HL-60/S4 treated with phorbol 12-myristate 13-acetate at 8.2 ng/mL for 4 days and 3 days (cell line): ENCODE results near the gene SETD5.

Experiments used
- in situ Hi-C: fragments of 300-500 bp; cut with MboI; formaldehyde crosslinking; loops from 2 replicates; pipeline ENCODE4 v1.15.0; 2022; ENCODE audit warnings: low sequenced_read_pairs

SETD5 gene

DNA sequence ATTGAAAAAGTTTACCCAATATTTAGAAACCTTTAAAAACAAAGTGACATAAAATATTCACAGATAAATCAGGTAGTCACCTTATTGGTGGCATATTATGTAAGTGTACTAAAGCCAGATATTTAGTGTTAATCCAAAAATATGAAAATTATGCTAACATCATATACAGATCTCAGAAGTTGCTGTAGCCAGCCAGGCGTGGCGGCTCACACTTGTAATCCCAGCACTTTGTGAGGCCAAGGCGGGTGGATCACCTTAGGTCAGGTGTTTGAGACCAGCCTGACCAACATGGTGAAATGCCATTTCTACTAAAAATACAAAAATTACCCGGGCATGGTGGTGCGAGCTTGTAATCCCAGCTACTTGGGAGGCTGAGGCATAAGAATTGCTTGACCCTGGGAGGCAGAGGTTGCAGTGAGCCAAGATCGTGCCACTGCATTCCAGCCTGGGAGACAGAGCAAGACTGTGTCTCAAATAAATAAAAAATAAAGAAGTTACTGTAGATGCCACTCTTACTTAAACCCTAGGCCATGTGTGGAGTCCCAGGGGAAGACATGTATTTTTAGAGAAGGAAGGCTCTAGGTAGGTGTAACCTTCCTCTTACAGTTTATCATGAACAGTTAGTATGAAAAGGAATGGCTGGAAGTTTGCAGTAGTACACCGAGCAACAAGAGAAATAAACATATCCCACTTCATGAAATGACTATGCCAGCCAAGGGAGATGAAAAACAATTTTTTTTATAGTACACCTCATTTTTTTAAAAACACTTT lies 9.6 kb downstream of the SETD5 start:
- in situ Hi-C loops, result no loop called here

DNA sequence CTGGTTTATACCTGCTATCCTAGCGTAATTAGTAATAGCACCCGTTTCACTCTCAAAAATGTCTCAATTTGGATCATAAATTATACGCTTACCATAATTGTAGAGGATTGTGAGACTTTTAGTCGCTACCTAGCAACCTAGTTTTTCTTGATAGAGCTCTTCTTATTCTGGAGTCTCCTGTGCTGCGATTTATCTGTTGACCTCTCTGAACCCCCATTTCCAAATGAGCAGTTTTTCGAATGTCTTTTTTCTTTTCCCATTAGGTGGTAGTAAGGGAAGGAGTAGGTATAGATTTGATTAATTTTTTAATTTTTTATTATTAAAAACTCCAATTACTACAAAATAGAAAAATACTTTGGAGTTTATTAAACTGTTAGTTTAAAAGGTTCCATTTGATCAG lies 10.6 kb downstream of the SETD5 start:
- in situ Hi-C loops, result no loop called here

DNA sequence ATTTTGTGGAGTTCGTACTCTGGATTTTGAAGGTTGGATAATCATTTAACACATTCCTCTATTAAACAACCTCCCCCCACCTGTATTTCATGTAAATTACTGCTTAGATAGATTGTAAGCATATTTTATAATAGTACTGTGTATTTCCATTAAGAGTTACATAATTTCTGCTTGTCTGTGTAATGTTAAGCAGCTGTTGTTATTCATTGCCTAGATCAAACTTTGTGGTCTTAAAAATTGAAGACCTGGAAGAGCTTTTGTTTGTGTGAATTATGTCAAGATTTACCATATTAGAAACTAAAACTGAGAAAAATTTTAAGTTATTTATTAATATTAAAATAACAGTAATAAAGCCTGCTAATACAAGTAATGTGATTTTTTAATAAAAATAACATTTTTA lies 11.1 kb downstream of the SETD5 start:
- in situ Hi-C loops, result no loop called here

DNA sequence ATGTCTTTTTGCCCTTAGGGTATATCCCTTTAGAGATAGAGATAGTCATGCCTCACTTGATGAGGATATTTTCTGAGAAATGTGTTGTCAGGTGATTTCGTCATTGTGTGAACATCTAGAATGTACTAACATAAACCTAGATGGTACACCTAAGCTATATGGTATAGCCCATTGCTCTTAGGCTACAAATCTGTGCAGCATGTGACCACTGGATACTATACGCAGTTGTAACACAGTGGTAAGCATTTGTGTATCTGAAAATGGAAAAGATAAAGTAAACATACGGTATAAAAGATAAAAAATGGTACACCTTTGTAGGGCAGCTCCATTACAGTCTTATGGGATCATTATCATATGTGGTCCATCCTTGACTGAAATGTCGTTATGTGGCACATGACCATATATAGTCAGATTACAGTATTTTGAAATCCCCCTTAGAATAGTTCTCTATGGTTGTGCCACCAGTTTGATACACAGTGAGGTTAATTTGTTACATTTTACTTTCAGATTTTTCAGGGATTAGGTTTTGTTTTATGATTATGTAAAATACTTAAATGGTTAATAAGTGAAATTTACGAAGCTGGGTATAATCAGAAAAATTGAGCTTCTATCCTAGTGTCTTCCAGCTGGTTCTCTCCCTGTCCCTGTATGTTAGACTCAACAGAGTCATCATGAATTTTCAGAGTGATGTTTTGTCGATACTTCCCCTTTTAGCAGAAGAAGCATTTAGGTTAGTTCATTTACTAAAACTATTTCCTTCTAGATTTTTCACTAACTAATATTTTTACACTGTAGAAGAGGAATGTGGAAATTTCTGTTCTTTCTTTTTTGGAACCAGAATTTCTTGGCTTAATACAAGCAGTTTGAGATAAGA lies 12.8 kb downstream of the SETD5 start:
- in situ Hi-C loops, result no loop called here

DNA sequence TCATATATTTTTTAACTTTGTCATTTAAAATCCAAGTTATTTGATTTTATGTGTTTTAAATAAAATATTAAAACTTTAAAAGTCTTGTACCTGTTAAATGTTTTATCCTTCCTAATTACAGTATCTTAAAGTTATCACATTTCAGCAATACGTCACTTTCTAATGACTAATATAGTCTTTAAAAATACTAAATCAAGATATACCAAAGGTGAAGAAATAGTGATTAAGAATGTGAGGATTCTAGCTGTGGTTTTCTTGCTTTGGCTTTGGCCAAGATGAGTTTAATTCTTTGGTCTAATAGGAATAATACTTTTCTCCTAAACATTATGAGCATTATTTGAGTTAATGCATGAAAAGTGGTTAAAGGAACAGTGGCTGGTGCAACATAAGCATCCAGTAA lies 13.9 kb downstream of the SETD5 start:
- in situ Hi-C loops, result no loop called here

DNA sequence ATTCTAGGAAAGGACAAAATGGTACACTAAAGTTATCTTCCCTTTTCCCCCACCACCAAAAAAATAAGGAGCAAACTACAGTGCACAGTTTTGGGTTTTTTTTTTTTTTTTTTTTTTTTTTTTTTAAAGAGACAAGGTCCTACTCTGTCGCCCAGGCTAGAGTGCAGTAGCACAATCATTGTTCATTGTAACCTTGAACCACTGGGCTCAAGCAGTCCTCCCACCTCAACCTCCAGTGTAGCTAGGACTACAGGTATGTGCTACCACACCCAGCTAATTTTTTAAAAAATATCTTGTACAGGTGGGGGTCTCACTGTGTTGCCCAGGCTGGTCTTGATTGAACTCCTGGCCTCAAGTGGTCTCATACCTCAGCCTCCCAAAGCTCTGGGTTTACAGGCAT lies 14.9 kb downstream of the SETD5 start:
- in situ Hi-C loops, result no loop called here

DNA sequence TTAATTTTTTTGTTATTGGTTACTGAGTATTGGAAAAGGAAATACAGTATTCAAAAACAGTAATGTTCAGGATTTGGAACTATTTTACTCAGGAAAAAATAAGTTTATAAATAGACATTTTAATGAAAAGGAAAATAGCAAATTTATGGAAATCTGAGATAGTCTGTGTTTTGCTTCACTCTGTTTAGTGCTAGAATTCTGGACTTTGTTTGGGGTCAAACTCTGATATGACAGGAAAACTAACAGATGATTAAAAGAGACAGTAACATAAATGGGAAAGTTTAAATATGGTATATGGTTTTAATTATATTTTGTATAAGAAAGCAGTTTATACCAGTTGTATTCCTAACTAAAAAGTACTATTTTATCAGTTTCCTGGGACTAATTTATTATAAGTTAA lies 17.4 kb downstream of the SETD5 start:
- in situ Hi-C loops, result no loop called here

DNA sequence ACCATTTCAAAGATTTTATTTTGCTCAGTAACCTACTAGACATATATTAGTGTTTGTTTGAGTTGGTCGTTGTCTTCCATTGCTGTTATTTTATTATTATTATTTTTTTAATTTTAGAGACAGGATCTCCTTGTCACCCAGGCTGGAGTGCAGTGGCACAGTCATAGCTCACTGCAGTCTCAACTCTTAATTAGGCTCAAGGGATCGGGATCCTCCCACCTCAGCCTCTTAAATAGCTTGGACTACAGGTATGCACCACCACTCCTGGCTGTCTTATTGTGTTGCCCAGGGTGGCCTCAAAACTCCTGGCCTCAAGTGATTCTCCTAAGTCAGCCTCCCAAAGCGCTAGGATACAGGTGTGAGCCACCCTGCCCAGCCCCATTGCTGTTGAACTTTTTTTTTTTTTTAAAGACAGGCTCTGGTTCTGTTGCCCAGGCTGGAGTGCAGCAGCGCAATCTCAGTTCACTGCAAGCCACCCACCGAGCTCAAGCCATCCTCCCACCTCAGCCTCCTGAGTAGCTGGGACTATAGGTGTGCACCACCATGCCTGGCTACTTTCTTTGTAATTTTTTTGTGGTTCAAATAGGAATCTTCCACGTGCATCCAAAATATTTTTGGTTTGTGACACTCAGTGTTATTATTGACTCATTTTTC lies 18.2 kb downstream of the SETD5 start:
- in situ Hi-C loops, result no loop called here

DNA sequence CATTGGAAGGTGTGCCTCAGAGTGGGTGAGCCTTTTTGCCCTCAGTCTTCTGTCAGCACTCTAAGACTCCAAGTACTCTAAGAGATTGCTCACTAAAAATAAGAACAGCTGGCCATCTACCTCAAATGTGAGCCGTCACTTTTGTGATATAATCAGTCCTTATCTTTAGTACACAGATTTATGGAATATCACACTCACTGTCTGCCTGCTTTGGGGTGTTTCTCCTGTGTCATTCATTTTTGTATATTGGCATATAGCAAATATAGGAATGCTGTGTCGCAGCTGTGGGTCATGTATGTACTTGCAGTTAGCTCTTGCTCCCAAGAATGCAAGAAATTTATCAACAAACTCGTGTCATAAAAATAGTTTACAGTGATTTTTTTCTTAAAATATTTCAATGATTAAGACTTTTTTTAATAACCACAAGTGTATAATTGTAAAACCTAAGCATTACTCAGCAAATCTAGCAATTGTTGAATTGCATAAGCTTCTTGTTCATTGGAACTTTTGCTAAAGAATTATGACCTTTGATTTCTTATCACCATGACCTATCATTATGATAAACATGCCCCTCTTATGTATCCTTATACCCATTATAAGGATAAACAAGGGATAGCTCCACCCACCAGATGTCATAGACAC lies 18.8 kb downstream of the SETD5 start:
- in situ Hi-C loops, result no loop called here

DNA sequence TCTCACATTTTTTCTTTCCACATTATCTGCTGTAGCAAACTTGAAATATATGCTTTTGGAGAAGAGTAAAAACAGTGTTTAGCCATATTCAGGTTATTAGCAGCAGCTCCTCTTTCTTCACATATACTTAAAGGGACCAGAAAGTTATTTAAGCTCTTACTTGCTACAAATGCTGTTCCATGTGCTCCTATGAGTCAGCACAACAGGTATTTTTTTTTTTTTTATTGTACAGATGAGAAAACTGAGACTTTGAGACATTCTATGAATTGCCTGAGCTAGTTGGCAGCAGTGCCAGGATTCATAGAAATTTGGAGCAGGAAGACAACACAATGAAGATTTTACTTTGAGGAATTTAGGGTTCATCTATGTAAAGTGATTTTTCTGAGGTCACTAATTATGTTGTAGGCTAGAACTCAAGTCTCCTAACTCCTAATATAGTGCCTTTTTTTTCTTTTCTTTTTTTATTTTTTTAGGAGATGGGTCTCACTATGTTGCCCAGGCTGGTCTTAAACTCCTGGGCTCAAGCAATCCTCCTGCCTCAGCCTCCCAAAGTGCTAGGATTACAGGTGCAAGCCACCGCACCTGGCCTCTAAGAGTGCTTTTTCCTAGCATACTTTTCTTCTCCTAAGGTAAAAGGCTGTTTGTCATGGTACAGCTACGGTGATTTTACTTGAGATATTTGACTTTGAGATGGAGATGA lies 23.6 kb downstream of the SETD5 start:
- in situ Hi-C loops, result no loop called here

DNA sequence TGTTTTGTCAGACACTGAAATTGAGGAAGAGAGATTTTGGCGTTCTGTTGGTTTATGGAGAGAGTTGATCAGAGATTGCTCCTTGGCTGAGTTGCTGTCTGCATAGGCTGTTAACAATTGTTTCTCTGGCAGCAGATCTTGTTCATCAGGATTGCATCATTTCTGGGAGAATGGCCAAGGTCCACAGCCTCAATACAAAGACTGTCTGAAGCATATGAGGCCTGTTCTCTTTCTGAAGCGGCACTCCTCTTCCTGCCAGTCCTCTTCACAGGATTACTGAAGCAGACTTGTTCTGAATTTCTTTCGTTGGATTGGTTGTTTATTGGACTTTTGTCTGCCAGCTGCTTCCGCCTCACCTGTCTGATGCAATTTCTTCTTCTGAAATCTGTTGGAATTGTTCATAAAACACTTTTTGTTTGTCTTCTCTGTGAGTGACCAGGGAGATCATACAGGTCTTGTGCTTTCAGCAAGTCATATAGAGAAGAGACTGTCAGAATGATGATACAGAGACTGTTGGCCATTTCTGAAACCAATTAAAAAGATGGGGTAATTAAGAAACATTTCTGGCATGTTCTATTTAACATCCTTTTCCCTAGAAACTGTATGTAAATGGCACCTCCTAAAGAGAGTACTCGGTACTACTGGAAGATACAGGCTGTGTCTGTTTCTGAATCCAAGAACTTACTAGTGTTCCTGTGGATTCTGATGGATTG lies 25.5 kb downstream of the SETD5 start:
- in situ Hi-C loops, result no loop called here

DNA sequence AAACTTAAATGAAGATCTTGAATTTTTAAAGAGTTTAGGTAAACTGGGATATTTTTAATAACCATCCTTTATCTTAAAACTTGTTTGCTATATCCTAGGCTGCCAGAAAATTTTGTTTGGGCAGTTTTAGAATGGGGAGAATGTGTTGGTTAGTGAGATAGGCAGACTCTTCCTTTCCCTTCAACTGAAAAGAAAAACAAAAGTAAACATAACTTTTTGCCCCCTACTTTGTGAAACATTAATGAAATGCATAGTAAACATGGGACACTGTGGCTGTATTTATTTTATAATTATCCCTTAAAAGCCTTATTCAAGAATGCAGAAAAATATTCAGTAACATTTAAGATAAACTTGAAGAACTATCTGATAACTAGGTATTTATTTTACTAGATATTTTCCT lies 31.0 kb downstream of the SETD5 start:
- in situ Hi-C loops, result no loop called here

DNA sequence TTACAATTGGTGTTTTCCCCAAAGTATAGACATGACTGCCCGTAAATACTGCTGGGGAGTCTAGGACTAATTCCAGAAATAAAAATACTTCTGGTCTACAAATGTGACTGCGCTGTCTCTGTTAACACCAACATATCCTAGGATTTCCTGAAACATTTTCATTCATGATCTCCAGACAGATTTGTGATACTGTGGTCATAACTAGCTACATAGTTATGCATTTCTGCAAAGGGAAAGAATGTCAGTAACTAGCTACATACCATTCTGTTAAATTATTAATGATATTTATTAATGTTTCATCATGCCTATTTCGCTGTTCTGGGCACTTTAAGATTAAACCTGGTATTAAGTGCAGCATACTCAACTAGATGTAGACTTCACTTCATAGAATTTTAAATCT lies 33.3 kb downstream of the SETD5 start:
- in situ Hi-C loops, result no loop called here

DNA sequence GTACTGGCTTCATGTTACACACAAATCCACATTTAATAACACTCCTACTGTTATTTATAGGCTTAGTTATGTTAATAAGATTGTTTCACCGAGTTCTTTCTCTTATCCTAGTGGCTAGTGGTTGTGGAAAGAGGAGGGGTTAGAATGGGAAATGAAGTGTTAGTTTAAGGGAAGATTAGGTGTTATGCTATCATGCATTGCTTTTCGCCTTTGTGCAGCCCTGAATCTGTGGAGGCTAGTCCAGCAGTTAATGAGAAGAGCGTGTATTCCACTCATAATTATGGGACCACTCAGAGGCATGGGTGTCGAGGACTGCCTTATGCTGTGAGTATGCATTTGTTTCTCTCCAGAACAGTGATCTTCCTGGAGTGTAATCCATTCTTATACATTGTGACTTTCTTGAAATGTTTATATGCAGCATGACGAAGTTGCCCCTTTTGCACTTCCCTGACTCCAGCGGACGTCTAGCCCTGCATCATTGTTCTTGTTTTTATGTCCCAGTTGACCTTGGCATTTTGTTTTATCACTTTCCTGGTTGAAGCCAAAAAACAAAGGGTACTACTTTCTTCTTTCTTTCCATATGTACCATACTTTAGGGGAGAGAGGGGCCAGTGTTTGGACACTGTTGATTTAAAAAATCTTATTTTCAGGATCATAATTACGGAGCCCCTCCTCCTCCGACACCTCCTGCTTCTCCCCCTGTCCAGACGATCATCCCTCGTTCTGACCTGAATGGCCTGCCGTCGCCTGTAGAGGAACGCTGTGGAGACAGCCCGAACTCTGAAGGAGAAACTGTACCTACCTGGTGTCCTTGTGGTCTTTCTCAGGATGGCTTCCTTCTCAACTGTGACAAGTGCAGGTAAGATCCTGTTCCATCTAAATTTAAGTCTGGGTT lies 36.5 kb downstream of the SETD5 start:
- in situ Hi-C loops, result no loop called here

DNA sequence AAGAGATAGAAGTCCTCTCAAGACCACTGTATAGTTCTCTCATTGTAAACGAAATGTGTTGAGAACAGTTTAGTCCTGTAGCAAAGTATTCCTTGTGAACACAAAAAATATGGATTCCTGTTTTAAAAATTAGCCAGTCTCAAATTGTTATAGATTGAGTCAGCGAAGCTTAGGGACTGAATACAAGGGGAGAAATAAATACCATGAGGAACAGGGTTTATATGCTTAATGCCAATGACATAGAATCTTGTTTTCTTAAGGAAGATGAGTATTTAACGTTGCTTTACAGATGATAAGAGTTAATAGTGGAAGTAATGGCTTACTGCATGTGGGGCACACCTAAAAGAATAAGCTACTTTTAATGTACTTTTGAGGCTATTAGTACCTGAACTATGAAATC lies 37.9 kb downstream of the SETD5 start:
- in situ Hi-C loops, result no loop called here

DNA sequence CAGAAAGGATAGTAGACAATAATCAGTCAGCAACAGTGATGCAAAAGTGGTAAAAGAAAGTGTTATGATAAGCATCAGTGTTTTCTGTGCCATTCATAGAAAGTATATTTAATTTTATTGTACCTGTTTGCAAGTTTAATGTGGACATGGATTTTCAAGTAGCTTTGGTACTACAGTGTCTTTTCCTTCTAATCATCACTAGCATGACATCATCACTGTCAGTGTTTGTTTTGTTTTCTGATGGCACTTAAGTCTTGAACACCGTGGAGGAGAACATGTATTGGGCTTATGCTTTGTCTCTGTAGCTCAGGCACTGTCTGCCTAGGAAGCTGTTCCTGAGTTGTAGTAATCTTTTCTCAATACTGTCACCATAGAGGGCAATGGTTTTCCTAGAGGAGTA lies 41.9 kb downstream of the SETD5 start:
- in situ Hi-C loops, result no loop called here

DNA sequence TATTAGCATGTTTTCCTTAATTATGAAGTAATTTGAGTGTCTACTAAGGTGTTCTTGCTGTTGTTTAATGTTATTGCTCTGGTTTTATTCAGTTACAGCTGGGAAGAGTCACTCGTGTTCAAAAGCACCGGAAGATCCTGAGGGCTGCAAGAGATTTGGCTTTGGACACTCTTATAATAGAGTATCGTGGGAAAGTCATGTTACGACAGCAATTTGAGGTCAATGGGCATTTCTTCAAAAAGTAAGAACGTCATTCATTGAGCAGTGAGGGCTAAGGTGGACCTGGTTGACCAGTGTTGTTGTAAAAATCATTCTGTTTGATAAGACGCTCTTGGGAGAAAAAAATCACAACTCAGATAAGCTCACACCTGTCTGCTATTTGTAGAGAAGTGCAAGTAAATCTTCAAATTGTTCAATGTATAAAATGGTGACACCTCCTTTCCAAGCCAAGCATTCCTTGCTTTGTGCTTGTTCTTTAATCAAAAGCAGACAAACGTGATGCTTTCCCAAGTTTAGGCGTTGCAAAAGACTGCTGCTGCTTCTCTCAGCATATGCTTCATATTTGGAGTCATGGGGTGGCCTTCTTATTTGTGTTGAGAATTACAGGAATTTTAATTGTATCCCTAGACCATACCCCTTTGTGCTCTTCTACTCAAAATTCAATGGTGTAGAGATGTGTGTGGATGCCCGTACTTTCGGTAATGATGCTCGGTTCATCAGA lies 44.2 kb downstream of the SETD5 start:
- in situ Hi-C loops, result no loop called here

DNA sequence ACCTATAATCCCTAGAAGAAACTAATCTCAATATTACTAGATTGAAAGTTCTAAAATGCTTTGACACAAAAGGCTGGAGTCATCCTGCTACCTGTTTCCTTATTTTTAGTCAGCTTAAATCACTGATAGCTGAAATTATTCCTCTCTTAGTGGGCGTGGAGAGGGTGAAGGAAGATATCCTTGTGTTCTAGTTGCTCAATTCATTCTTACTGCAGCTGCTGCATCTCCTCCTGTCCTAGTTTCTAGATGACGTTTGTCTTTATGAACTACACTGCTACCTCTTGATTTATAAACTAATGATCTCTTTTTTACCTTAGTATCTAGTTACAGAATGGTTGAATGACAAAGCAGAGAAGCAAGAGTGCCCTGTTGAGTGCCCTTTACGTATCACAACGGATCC lies 50.7 kb downstream of the SETD5 start:
- in situ Hi-C loops, result no loop called here
